Caco-2 (cell line): ENCODE data around the gene TRIM6. TPM values are rescaled to one million over a fixed set of nuclear protein-coding genes. Genes with fewer than 3 reads are reported as not detected.
A peak's percentile ranks its signal among the peaks of the same experiment; 100 is the strongest.

ENCODE experiments used
- BruUV-seq: library from RNA; stranded (reverse); fragments of 400-500 nt; replicated peaks from 2 replicates; lab custom pipeline; 2021; lab: Mats Ljungman, UMichigan
- CTCF ChIA-PET: fragments of 300-600 bp; sonication (Branson Sonifier 250); formaldehyde crosslinking; loops from one replicate; lab custom pipeline; 2022; ENCODE audit warnings: antibody characterized with exemption; lab: Charles Lee
- POLR2A ChIA-PET: fragments of 300-600 bp; sonication (Branson Sonifier 250); formaldehyde crosslinking; loops from one replicate; lab custom pipeline; 2022; ENCODE audit warnings: antibody characterized with exemption; lab: Charles Lee
- DNase-seq, 2 experiments: peaks; one replicate each; pipeline versions ENCODE4 v3.0.0 to v3.0.0-alpha.2; 2020 to 2022
- H3K27me3 ChIP-seq: replicated peaks from 2 replicates; pipeline ENCODE4 v1.6.0; 2011; ENCODE audit warnings: low read length; ENCODE audit not compliant: control insufficient read depth, insufficient read depth
- H3K36me3 ChIP-seq: 2 replicates; pipeline ENCODE4 v1.5.1; 2011; ENCODE audit warnings: low read length; ENCODE audit not compliant: control insufficient read depth, insufficient read depth
- H3K4me1 ChIP-seq: fragments of 250-450 bp; sonication (Bioruptor Pico); 2 replicates; pipeline ENCODE4 v1.5.1; 2020; ENCODE audit warnings: mild to moderate bottlenecking
- H3K4me3 ChIP-seq: 2 replicates; pipeline ENCODE4 v1.5.1; 2011; ENCODE audit warnings: low read depth, mild to moderate bottlenecking, control low read depth, low read length
- H3K9me3 ChIP-seq: fragments of 250-450 bp; sonication (Bioruptor Pico); 2 replicates; pipeline ENCODE4 v1.5.1; 2020; ENCODE audit warnings: mild to moderate bottlenecking, moderate library complexity
- H3K27ac Mint-ChIP-seq: one replicate; pipeline ENCODE4 v1.8.0; 2022; ENCODE audit warnings: mixed read lengths; ENCODE audit not compliant: unreplicated experiment
- H3K27me3 Mint-ChIP-seq: one replicate; pipeline ENCODE4 v1.8.0; 2022; ENCODE audit warnings: mixed read lengths; ENCODE audit not compliant: insufficient read depth, unreplicated experiment
- H3K36me3 Mint-ChIP-seq: one replicate; pipeline ENCODE4 v1.8.0; 2022; ENCODE audit warnings: mild to moderate bottlenecking, mixed read lengths; ENCODE audit not compliant: insufficient read depth, unreplicated experiment
- H3K4me1 Mint-ChIP-seq: one replicate; pipeline ENCODE4 v1.8.0; 2022; ENCODE audit warnings: low read depth, mixed read lengths; ENCODE audit not compliant: unreplicated experiment
- H3K4me3 Mint-ChIP-seq: one replicate; pipeline ENCODE4 v1.8.0; 2022; ENCODE audit warnings: mild to moderate bottlenecking, moderate library complexity, mixed read lengths; ENCODE audit not compliant: unreplicated experiment
- H3K9me3 Mint-ChIP-seq: one replicate; pipeline ENCODE4 v1.8.0; 2022; ENCODE audit warnings: mixed read lengths; ENCODE audit not compliant: unreplicated experiment
- CTCF ChIP-seq, 2 experiments: fragments of 200-600 bp in 1 of 2; IDR thresholded peaks; 1 replicate in 1 of 2; 2 replicates in 1 of 2; pipeline versions ENCODE4 v1.5.1 to v1.8.0; 2011 to 2022; ENCODE audit warnings: antibody characterized with exemption in 1 of 2, control low read depth in 1 of 2, inconsistent platforms in 1 of 2, low read depth in 1 of 2, low read length in 1 of 2, mild to moderate bottlenecking in 1 of 2, moderate library complexity in 1 of 2; ENCODE audit not compliant: insufficient read depth in 1 of 2, severe bottlenecking in 1 of 2, unreplicated experiment in 1 of 2
- intact Hi-C: fragments of 100-400 bp; cut with micrococcal nuclease; formaldehyde crosslinking; loops from one replicate; pipeline ENCODE4 v1.10.0; 2022; ENCODE audit not compliant: unreplicated experiment
- total RNA-seq: library from RNA; stranded (reverse); gene quantifications from 2 replicates; pipeline ENCODE4 v1.2.3, GENCODE V29; 2022

TRIM6 gene
- total RNA-seq, 1 experiment from 2014 or later = 0.43 TPM

- Mint-ChIP-seq H3K36me3 (no peaks in the 10 kb centered on the region), H3K27me3 (no peaks in the 10 kb centered on the region), H3K4me1 (no peaks in the 10 kb centered on the region), H3K4me3 (no peak overlapping the region), H3K9me3 (no peaks in the 10 kb centered on the region), H3K27ac (no peak overlapping the region)
- no peaks in the 10 kb centered on the region for H3K4me1 ChIP-seq
- no peaks in the 10 kb centered on the region for H3K27me3 ChIP-seq
- DNase-seq = no peak
- no peak for TF ChIP-seq CTCF (IDR thresholded peaks at IDR 0.05; ENCODE audit: insufficient read depth in 1 of 2, low read depth in 1 of 2, low read length in 1 of 2, severe bottlenecking in 1 of 2, unreplicated experiment in 1 of 2)
- H3K36me3 ChIP-seq = no peaks in the 10 kb centered on the region
- no peak overlapping the region for H3K4me3 ChIP-seq
- POLR2A ChIA-PET = no interaction called here
- intact Hi-C loops = no loop called here
- CTCF ChIA-PET = no interaction called here
- BruUV-seq = no TSS peak
- H3K9me3 ChIP-seq = no peaks in the 10 kb centered on the region
Observed at GRCh38 chr11:5610446-5610845, 14.0 kb downstream of the TRIM6 start.

- Histone ChIP-seq H3K4me1 (no peaks in the 10 kb centered on the region), H3K4me3 (no peak overlapping the region), H3K9me3 (no peaks in the 10 kb centered on the region), H3K27me3 (no peaks in the 10 kb centered on the region), H3K36me3 (no peaks in the 10 kb centered on the region)
- no peak for DNase-seq
- Mint-ChIP-seq H3K36me3 (no peaks in the 10 kb centered on the region), H3K27ac (no peak overlapping the region), H3K4me3 (no peak overlapping the region), H3K9me3 (no peaks in the 10 kb centered on the region), H3K27me3 (no peaks in the 10 kb centered on the region), H3K4me1 (no peaks in the 10 kb centered on the region)
- peak in 1 of 2 experiments; percentile 20 for TF ChIP-seq CTCF (IDR thresholded peaks at IDR 0.05; ENCODE audit: insufficient read depth in 1 of 2, low read depth in 1 of 2, low read length in 1 of 2, severe bottlenecking in 1 of 2, unreplicated experiment in 1 of 2)
- no TSS peak for BruUV-seq
- intact Hi-C loops = no loop called here
- ChIA-PET POLR2A (no interaction called here), CTCF (no interaction called here)
Observed at GRCh38 chr11:5611627-5612026, 15.2 kb downstream of the TRIM6 start.

GRCh38 chr11:5618807-5619206, 22.4 kb downstream of the TRIM6 start:
- H3K4me3 Mint-ChIP-seq = no peak overlapping the region
- no peaks in the 10 kb centered on the region for H3K9me3 Mint-ChIP-seq
- H3K4me1 Mint-ChIP-seq = peaks cover 34% of the 10 kb centered on the region
- no peak for TF ChIP-seq CTCF (IDR thresholded peaks at IDR 0.05; ENCODE audit: insufficient read depth in 1 of 2, low read depth in 1 of 2, low read length in 1 of 2, severe bottlenecking in 1 of 2, unreplicated experiment in 1 of 2)
- H3K9me3 ChIP-seq = no peaks in the 10 kb centered on the region
- H3K4me3 ChIP-seq = no peak overlapping the region
- no peaks in the 10 kb centered on the region for H3K27me3 Mint-ChIP-seq
- peaks cover 7% of the 10 kb centered on the region for H3K36me3 Mint-ChIP-seq
- ChIA-PET CTCF (no interaction called here), POLR2A (no interaction called here)
- no peaks in the 10 kb centered on the region for H3K36me3 ChIP-seq
- no TSS peak for BruUV-seq
- intact Hi-C loops = no loop called here
- no peak for DNase-seq
- H3K4me1 ChIP-seq = peaks cover 52% of the 10 kb centered on the region
- no peak overlapping the region for H3K27ac Mint-ChIP-seq
- H3K27me3 ChIP-seq = no peaks in the 10 kb centered on the region
